CD4-positive, alpha-beta T cell (primary cell): ENCODE data around the gene LYPD6B. TPM values are rescaled to one million over a fixed set of nuclear protein-coding genes. Genes with fewer than 3 reads are reported as not detected.

ENCODE experiments used
- ATAC-seq: fragments of 200-7000 bp; cut with Tn5 transposase; one replicate; pipeline ENCODE4 v1.10.0; 2022; ENCODE audit warnings: mild to moderate bottlenecking; ENCODE audit not compliant: poor library complexity
- CTCF ChIA-PET: fragments of 350-600 bp; sonication (Branson Sonifier 250); formaldehyde crosslinking; loops from one replicate; lab custom pipeline; 2021; ENCODE audit warnings: antibody characterized with exemption, inconsistent platforms; lab: Charles Lee
- POLR2A ChIA-PET: fragments of 350-600 bp; sonication (Branson Sonifier 250); formaldehyde crosslinking; loops from one replicate; lab custom pipeline; 2021; ENCODE audit warnings: antibody characterized with exemption, inconsistent platforms; lab: Charles Lee
- DNase-seq, 14 experiments: peaks; one replicate each; pipeline ENCODE4 v3.0.0-alpha.2; 2013 to 2020; ENCODE audit warnings: mixed read lengths in 2 of 14
- H3K27ac ChIP-seq, 2 donors: one replicate each; pipeline versions ENCODE4 v1.5.1 to v1.7.0; 2013; ENCODE audit warnings: low read length in 2 of 2, low read depth in 1 of 2, mild to moderate bottlenecking in 1 of 2
- H3K27me3 ChIP-seq, 2 experiments: 1 replicate in 1 of 2; 2 replicates in 1 of 2; pipeline versions ENCODE4 v1.6.1 to v1.7.0; 2013; ENCODE audit warnings: low read length in 2 of 2, control low read depth in 1 of 2, mild to moderate bottlenecking in 1 of 2, moderate library complexity in 1 of 2; ENCODE audit not compliant: insufficient read depth in 2 of 2, control insufficient read depth in 1 of 2
- H3K36me3 ChIP-seq: one replicate; pipeline ENCODE4 v1.6.1; 2013; ENCODE audit warnings: low read length, control low read depth; ENCODE audit not compliant: insufficient read depth
- H3K4me1 ChIP-seq: one replicate; pipeline ENCODE4 v1.6.1; 2013; ENCODE audit warnings: low read length, control low read depth; ENCODE audit not compliant: insufficient read depth
- H3K4me3 ChIP-seq: one replicate; pipeline ENCODE4 v1.5.1; 2013; ENCODE audit warnings: mild to moderate bottlenecking, low read length, moderate library complexity
- H3K9me3 ChIP-seq, 2 experiments: 1 replicate in 1 of 2; 2 replicates in 1 of 2; pipeline versions ENCODE4 v1.6.1 to v1.7.0; 2013; ENCODE audit warnings: low read length in 2 of 2, mild to moderate bottlenecking in 2 of 2, control low read depth in 1 of 2, moderate library complexity in 1 of 2; ENCODE audit not compliant: control insufficient read depth in 1 of 2, insufficient read depth in 1 of 2
- H3K27ac Mint-ChIP-seq: one replicate; pipeline ENCODE4 v1.8.0; 2020; ENCODE audit warnings: mixed read lengths
- H3K27me3 Mint-ChIP-seq: one replicate; pipeline ENCODE4 v1.8.0; 2021; ENCODE audit warnings: mixed read lengths
- H3K36me3 Mint-ChIP-seq: one replicate; pipeline ENCODE4 v1.8.0; 2021; ENCODE audit warnings: low read depth, mixed read lengths
- H3K4me1 Mint-ChIP-seq: one replicate; pipeline ENCODE4 v1.8.0; 2021; ENCODE audit warnings: low read depth, mixed read lengths
- H3K4me3 Mint-ChIP-seq: one replicate; pipeline ENCODE4 v1.8.0; 2020; ENCODE audit warnings: mild to moderate bottlenecking, mixed read lengths
- H3K9me3 Mint-ChIP-seq: one replicate; pipeline ENCODE4 v1.8.0; 2020; ENCODE audit warnings: mixed read lengths
- CTCF ChIP-seq: fragments of 200-600 bp; IDR thresholded peaks from one replicate; pipeline ENCODE4 v1.8.0; 2022; ENCODE audit warnings: antibody characterized with exemption, mild to moderate bottlenecking
- intact Hi-C, 2 experiments: fragments of 100-400 bp; cut with DNase I in 1 of 2; cut with micrococcal nuclease in 1 of 2; formaldehyde crosslinking; loops; one replicate each; pipeline versions ENCODE4 v1.15.1 to v1.9.0; 2023 to 2025; cut with DNase I, micrococcal nuclease
- total RNA-seq, 174 experiments: library from RNA in 2 of 174; stranded (reverse) in 2 of 174; gene quantifications; one replicate each; pipeline ENCODE4 v1.2.3 and lab custom pipeline; 2021 to 2026

LYPD6B gene
- total RNA-seq, 2 experiments from 2014 or later = not detected

GRCh38 chr2:149064365-149064841, 25.9 kb downstream of the LYPD6B start:
- no peak overlapping the region for H3K27ac Mint-ChIP-seq
- peaks cover 5% of the 10 kb centered on the region for H3K27me3 Mint-ChIP-seq
- H3K27ac ChIP-seq = no peak overlapping the region
- H3K4me3 ChIP-seq = no peak overlapping the region
- intact Hi-C loops = no loop called here
- CTCF ChIA-PET = no interaction called here
- no peaks in the 10 kb centered on the region for H3K27me3 ChIP-seq
- peaks cover 5% of the 10 kb centered on the region for H3K4me1 ChIP-seq
- H3K36me3 ChIP-seq = no peaks in the 10 kb centered on the region
- no peaks in the 10 kb centered on the region for H3K36me3 Mint-ChIP-seq
- DNase-seq (no peak), ATAC-seq (no peak)
- no peak for TF ChIP-seq CTCF
- no peaks in the 10 kb centered on the region for H3K9me3 ChIP-seq
- H3K4me3 Mint-ChIP-seq = no peak overlapping the region
- POLR2A ChIA-PET = no interaction called here
- H3K9me3 Mint-ChIP-seq = no peaks in the 10 kb centered on the region
- peaks cover 9% of the 10 kb centered on the region for H3K4me1 Mint-ChIP-seq

GRCh38 chr2:149064856-149065630, 26.5 kb downstream of the LYPD6B start:
- Mint-ChIP-seq H3K27ac (no peak overlapping the region), H3K9me3 (no peaks in the 10 kb centered on the region), H3K4me1 (peaks cover 15% of the 10 kb centered on the region), H3K36me3 (no peaks in the 10 kb centered on the region), H3K27me3 (peaks cover 8% of the 10 kb centered on the region), H3K4me3 (no peak overlapping the region)
- DNase-seq = no peak
- ATAC-seq = no peak
- peaks cover 9% of the 10 kb centered on the region for H3K4me1 ChIP-seq
- H3K9me3 ChIP-seq = no peaks in the 10 kb centered on the region
- no peaks in the 10 kb centered on the region for H3K36me3 ChIP-seq
- H3K4me3 ChIP-seq = no peak overlapping the region
- no peak overlapping the region for H3K27ac ChIP-seq
- no peaks in the 10 kb centered on the region for H3K27me3 ChIP-seq
- TF ChIP-seq CTCF = no peak
- intact Hi-C loops = no loop called here
- ChIA-PET POLR2A (no interaction called here), CTCF (no interaction called here)

- ChIA-PET CTCF (no interaction called here), POLR2A (no interaction called here)
- DNase-seq = no peak
Measured at GRCh38 chr2:149068225-149068995, 29.9 kb downstream of the LYPD6B start.

More at GRCh38 chr2:149068225-149068995, 29.9 kb downstream of the LYPD6B start:
- no peaks in the 10 kb centered on the region for H3K9me3 Mint-ChIP-seq
- Histone ChIP-seq H3K9me3 (no peaks in the 10 kb centered on the region), H3K27me3 (no peaks in the 10 kb centered on the region), H3K4me1 (peaks cover 9% of the 10 kb centered on the region), H3K4me3 (no peak overlapping the region), H3K27ac (no peak overlapping the region), H3K36me3 (no peaks in the 10 kb centered on the region)
- H3K4me3 Mint-ChIP-seq = no peak overlapping the region
- intact Hi-C loops = no loop called here
- H3K27ac Mint-ChIP-seq = no peak overlapping the region
- peaks cover 17% of the 10 kb centered on the region for H3K4me1 Mint-ChIP-seq
- no peak for TF ChIP-seq CTCF
- peaks cover 18% of the 10 kb centered on the region for H3K27me3 Mint-ChIP-seq
- no peak for ATAC-seq
- H3K36me3 Mint-ChIP-seq = no peaks in the 10 kb centered on the region
